H7 (cell line): ENCODE results near the gene SNN. TPM values are rescaled to one million over a fixed set of nuclear protein-coding genes. Genes with fewer than 3 reads are reported as not detected.
A peak's percentile ranks its signal among the peaks of the same experiment; 100 is the strongest.

Source experiments
- DNase-seq: peaks from one replicate; pipeline ENCODE4 v3.0.0; 2012
- H3K27me3 ChIP-seq: 2 replicates; pipeline ENCODE4 v1.6.0; 2011; ENCODE audit warnings: mild to moderate bottlenecking, low read length; ENCODE audit not compliant: control insufficient read depth, insufficient read depth
- H3K36me3 ChIP-seq: replicated peaks from 2 replicates; pipeline ENCODE4 v1.5.1; 2011; ENCODE audit warnings: low read length; ENCODE audit not compliant: control insufficient read depth, insufficient read depth
- H3K4me3 ChIP-seq: 2 replicates; pipeline ENCODE4 v1.5.1; 2011; ENCODE audit warnings: low read depth, mild to moderate bottlenecking, control low read depth, low read length, moderate library complexity; ENCODE audit not compliant: insufficient read depth
- total RNA-seq: library from RNA; depleted of rRNA; stranded (reverse); fragments of >200 nt; shearing (Covaris generic); gene quantifications from 2 replicates; pipeline ENCODE4 v1.2.3, GENCODE V29; 2014

Gene SNN
- total RNA-seq, 1 experiment from 2014 or later = 34.9 TPM

DNA sequence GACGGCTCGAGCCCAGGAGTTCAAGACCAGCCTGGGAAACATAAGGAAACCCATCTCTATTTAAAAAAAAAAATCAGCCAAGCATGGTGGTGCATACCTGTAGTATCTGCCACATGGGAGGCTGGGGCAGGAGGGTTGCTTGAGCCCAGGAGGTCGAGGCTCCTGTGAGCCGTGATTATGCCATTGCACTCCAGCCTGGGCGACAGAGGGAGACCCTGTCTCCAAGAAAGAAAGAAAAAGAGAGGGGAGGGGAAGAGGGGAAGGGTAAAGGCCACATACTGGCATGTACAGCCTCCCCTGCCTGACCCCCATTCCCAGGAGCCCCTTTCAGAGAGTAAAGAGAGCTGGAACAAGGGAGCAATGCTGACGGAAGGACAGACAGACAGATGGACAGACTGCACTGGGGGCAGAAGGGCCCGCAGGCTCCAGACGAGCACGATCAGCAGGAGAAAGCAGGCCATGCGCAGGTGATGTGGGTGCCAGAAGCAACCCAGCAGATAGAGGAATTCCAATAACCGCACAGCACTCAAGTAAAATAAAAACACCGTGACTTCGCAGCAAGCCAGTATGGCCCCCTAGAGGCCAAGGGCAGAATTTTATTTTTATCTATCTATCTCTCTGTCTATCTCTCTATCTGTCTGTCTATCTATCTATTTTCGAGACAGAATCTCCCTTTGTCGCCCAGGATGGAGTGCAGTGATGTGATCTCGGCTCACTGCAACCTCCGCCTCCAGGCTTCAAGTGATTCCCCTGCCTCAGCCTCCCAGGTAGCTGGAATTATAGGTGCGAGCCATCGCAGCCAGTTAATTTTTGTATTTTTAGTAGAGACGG is 27.1 kb upstream of the SNN start:
- DNase-seq = peak; percentile 34
- Histone ChIP-seq H3K36me3 (no peaks in the 10 kb centered on the region), H3K27me3 (no peaks in the 10 kb centered on the region; the same call in 1 of the 2 replicates), H3K4me3 (no peak overlapping the region)

GRCh38 chr16:11642765-11643116 is 25.5 kb upstream of the SNN start:
- DNase-seq = no peak

DNA sequence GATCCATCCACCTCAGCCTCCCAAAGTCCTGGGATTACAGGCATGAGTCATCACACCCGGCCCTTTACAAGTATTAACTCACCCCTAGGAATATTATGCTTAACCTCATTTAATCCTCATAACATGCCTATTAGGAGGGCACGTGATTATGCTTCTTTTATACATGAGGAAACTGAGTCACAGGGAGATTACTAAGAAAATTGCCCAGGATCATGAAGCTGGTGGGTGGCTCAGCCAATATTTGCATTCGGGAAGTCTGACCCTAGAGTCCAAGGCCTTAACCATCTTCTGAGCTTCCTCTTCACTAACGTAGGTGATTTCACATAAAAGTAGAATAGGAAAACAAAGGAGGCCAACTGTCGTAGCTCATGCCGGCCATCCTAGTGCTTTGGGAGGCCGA is 19.0 kb upstream of the SNN start:
- no peak overlapping the region for H3K4me3 ChIP-seq
- no peaks in the 10 kb centered on the region for H3K36me3 ChIP-seq
- DNase-seq = no peak
- no peaks in the 10 kb centered on the region for H3K27me3 ChIP-seq

More at GRCh38 chr16:11642765-11643116, 25.5 kb upstream of the SNN start:
- Histone ChIP-seq H3K27me3 (no peaks in the 10 kb centered on the region; the same call in 1 of the 2 replicates), H3K4me3 (no peak overlapping the region), H3K36me3 (no peaks in the 10 kb centered on the region)

GRCh38 chr16:11650641-11651591 is 17.3 kb upstream of the SNN start:
- H3K36me3 ChIP-seq = no peaks in the 10 kb centered on the region
- no peak for DNase-seq

GRCh38 chr16:11651796-11652195 is 16.5 kb upstream of the SNN start:
- no peaks in the 10 kb centered on the region for H3K27me3 ChIP-seq
- DNase-seq = no peak

More at GRCh38 chr16:11650641-11651591, 17.3 kb upstream of the SNN start:
- no peaks in the 10 kb centered on the region for H3K27me3 ChIP-seq
- H3K4me3 ChIP-seq = no peak overlapping the region

GRCh38 chr16:11655655-11656054 is 12.6 kb upstream of the SNN start:
- H3K27me3 ChIP-seq = no peaks in the 10 kb centered on the region
- DNase-seq = no peak
- no peaks in the 10 kb centered on the region for H3K36me3 ChIP-seq
- no peak overlapping the region for H3K4me3 ChIP-seq

More at GRCh38 chr16:11651796-11652195, 16.5 kb upstream of the SNN start:
- no peak overlapping the region for H3K4me3 ChIP-seq
- H3K36me3 ChIP-seq = no peaks in the 10 kb centered on the region

GRCh38 chr16:11657556-11657955 is 10.7 kb upstream of the SNN start:
- Histone ChIP-seq H3K36me3 (no peaks in the 10 kb centered on the region), H3K4me3 (no peak overlapping the region), H3K27me3 (no peaks in the 10 kb centered on the region)
- peak; percentile 23 for DNase-seq

DNA sequence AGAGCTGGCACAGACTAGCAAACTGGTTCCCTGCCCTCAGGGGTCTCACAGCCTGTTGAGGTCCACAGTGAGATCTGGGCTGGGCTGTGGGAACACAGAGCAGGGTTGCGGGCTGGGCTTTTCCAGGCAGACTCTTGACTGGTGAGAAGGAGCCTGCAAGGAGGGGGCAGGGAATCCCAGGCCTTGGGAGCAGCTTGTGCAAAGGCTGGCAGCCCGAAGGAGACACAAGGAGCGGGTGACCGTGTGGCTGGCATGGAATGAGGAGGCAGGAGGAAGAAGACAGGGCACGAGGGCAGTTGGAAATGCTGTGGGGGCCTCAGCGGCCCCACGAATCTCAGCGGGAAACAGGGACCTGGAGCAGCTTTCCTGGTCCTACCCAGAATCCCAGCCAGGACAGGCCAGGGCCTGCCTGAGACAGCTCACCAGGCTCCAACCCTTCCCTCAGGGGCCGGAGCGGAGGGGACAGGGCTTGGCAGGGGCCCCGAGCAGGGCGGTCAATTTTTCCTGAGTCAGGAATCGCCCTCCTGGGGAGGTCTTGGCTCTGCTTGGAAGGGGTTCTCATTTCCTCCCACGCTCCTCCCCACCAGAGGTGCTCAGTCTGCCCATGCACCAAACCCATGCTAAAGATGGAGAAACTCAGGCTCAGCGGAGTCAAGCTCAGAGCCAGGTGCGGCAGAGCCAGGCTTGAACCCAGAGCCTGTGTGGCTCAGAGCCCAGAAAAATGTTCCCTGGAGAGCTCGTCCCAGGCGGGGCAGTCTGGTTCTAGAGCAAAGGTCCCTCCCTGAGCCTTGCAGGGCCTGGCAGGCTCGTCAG is 9.2 kb upstream of the SNN start:
- Histone ChIP-seq H3K36me3 (no peaks in the 10 kb centered on the region), H3K4me3 (no peak overlapping the region), H3K27me3 (no peaks in the 10 kb centered on the region)
- DNase-seq = peak; percentile 71

- no peak overlapping the region for H3K4me3 ChIP-seq
- H3K27me3 ChIP-seq = no peaks in the 10 kb centered on the region
- no peaks in the 10 kb centered on the region for H3K36me3 ChIP-seq
- DNase-seq = no peak
Measured at GRCh38 chr16:11660565-11660964, 7.7 kb upstream of the SNN start.

GRCh38 chr16:11662582-11662981 is 5.7 kb upstream of the SNN start:
- H3K36me3 ChIP-seq = no peaks in the 10 kb centered on the region
- DNase-seq = peak; percentile 11
- H3K4me3 ChIP-seq = no peak overlapping the region
- H3K27me3 ChIP-seq = no peaks in the 10 kb centered on the region; the same call in 1 of the 2 replicates

DNA sequence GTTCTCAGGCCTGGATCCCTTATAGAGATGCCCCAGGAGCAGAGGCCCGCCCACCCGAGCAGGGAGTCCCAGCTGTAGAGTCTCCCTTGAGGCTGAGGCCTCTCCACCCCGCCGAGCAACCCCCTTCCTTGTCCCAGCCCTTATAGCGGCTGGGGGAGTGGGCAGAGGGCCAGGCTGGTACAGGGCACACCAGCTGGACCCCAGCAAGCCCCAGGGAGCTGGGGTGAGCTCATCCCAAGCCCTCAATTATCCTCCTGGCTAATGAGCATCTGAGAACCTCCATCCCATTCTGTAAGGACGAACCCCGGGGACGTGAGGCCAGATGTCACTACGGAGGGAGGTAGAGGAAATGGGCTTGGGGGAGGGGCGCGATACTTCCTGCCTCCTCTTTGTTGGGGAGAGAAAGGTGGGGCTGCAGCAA is 3.2 kb upstream of the SNN start:
- Histone ChIP-seq H3K27me3 (no peaks in the 10 kb centered on the region; the same call in 1 of the 2 replicates), H3K36me3 (no peaks in the 10 kb centered on the region), H3K4me3 (no peak overlapping the region)
- peak; percentile 76 for DNase-seq

- peak; percentile 43 for DNase-seq
- no peaks in the 10 kb centered on the region; the same call in 1 of the 2 replicates for H3K27me3 ChIP-seq
- H3K4me3 ChIP-seq = no peak overlapping the region
- no peaks in the 10 kb centered on the region; the same call in 1 of the 2 replicates for H3K36me3 ChIP-seq
Measured at GRCh38 chr16:11666103-11667055, 1.9 kb upstream of the SNN start.

DNA sequence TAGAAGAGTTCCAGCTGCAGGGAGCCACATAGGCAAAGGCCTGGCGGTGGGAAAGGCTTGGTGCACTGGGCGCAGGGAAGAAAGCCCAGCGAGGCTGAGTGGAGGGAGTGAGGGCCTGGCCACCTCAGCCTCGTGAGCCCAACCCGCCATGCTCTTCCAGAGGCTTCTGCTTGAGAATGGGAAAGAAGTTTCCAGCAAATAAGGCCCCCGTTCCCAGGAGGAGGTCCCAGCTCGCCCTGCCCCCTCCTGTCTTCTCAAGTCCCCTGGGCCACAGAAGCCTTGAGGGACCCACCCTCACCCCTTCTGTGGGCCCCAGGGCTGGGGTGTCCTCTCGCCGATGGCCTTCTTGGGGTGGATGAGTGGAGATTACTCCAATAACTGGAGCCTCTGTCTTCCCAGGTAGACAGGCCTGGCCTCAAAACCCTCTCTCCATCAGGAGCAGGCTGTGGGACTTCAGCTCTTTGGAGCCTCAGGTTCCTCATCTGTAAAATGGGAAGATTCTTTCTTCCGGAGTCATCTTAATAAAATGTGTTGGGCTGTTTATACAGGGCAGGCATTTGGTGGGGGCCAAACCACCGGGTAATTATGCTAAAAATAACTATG is 933 bp upstream of the SNN start:
- Histone ChIP-seq H3K36me3 (no peaks in the 10 kb centered on the region; the same call in 1 of the 2 replicates), H3K27me3 (no peaks in the 10 kb centered on the region; the same call in 1 of the 2 replicates), H3K4me3 (no peak overlapping the region)
- DNase-seq = peak; percentile 63
